Measurements from ENCODE around the gene SPEF1.

SPEF1 gene

DNA sequence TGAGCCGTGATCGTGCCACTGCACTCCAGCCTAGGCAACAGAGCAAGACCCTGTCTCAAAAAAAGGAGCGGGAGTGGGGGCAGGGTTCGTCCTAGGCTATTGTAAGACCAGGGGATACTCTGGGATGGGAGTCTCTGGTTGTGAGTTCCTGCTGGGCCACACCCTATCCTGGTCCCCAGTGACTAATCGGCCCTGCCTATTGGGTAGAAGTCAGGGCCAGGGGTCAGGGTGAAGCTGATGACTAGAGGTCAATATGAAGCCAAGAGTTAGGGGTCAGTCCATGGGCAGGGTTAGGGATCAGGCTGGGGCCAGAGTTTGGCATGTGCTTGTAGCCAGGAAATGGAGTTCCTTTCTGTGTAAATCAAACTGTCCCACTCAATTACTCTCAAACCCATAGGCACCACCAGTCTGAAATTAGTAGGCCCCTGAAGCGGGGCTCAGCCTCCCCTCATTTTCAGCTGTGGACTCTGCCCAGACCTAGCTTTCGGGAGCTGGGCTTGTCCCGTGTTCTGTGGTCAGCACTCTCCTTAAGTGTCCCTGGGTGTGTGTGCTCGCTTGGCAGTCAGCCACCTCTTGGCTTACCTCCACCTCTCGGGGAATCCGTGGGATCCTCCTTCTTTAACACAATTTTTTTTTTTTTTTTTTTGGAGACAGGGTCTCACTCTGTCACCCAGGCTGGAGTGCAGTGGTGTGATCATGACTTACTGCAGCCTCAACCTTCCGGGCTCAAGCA, 47.0 kb downstream of the SPEF1 start:
- H3K4me3 ChIP-seq (replicated peaks in 1 of 2; ENCODE audit: low read depth in 2 of 2, low read length in 2 of 2), result no peak overlapping the region
- DNase-seq (ENCODE audit: low read depth in 2 of 2), result no peak
- TF ChIP-seq, protein P1, sequence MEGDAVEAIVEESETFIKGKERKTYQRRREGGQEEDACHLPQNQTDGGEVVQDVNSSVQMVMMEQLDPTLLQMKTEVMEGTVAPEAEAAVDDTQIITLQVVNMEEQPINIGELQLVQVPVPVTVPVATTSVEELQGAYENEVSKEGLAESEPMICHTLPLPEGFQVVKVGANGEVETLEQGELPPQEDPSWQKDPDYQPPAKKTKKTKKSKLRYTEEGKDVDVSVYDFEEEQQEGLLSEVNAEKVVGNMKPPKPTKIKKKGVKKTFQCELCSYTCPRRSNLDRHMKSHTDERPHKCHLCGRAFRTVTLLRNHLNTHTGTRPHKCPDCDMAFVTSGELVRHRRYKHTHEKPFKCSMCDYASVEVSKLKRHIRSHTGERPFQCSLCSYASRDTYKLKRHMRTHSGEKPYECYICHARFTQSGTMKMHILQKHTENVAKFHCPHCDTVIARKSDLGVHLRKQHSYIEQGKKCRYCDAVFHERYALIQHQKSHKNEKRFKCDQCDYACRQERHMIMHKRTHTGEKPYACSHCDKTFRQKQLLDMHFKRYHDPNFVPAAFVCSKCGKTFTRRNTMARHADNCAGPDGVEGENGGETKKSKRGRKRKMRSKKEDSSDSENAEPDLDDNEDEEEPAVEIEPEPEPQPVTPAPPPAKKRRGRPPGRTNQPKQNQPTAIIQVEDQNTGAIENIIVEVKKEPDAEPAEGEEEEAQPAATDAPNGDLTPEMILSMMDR (IDR thresholded peaks at IDR 0.05; ENCODE audit: low read depth, low read length), result no peak

DNA sequence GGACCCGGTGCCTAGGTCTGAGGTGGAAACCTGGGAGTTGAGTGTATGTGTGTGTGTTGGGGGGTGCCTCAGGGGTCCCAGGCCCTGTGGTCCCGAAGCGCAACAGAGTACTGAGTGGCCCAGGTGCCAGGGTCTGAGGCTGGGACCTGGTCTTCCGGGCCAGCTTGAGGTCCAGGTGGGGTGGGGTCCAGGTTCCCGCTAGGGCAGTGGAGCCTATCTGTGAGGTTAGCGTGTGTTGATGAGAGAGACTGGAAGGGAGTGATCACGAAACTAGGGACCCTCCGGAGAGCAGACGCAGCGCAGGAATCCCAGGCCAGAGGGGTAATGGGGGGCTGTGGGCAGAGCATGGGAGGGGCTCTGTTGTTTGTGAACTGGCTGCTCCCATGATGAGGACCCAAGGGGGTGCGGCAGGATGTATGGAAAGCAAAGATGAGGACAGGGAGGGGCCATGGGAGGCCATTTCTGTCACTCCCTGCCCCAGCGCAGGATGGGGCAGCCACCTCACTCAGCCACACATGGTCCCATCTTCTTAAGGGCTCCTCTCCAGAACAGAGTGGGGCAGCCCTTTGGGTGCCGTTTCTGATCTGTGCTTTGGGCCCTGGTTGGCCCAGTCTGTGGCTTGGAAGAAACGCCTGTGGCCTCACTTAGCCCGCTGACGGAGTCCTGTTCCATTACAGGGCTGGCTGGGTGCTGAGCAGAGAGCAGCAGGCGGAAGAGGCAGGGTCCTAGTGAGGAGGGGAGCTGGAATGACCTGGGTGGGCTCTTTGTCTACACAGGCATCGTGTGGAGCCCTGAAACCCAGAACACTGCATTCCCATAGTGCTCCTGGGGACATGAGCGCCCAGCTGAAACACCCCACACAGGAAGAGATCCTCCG, 47.9 kb downstream of the SPEF1 start:
- H3K4me3 ChIP-seq (replicated peaks in 1 of 2; ENCODE audit: low read depth in 2 of 2, low read length in 2 of 2), result no peak overlapping the region
- TF ChIP-seq, protein P1 (IDR thresholded peaks at IDR 0.05; ENCODE audit: low read depth, low read length), result no peak
- DNase-seq (ENCODE audit: low read depth in 2 of 2), result no peak

DNA sequence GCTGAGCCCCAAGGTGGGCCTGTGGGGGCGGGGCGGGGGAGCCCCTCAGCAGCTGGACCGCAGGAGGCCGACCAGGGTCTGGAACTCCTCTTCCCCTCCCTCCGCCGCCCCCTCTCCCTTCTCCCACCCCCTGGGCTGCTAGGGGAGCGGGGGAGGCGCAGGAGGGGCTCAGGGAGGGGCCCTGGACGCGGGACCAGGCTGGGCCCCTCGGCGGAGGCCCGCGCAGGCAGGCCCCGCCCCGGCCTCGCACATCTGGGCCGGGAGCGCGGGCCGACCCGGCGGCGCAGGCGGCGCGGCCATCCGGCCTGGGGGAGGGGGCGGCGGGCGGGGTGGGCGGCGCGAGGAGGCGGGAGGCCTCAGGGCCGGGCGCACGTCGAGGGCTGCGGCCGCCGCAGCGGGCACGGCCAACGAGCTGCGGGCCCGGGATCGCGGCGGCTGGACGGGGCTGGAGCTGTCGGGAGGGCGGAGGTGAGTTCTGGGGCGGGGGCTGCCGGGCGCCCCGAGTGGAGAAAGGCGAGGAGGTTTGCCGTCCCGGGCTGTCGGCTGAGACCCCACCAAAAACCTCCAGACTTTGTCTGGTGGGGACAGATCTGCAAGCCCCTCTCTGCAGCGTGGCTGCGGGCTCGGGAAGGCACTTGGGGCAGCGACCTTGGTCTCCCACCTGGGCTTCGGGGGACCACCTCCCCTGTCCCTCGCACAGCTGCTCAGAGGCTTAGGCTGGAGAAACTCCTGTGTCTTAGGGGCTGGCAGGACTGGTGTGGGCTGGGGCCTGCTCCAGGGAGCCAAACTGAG, 48.7 kb downstream of the SPEF1 start, which contains the start of gene HSPA12B:
HSPA12B (plus strand) TSS at position 359 of the 792 bp plus-strand sequence. CDS start 5,990 bp downstream, outside the sequence.
- peak within 1 kb of the TSS in 1 of 2 donors; percentile 8 for H3K4me3 ChIP-seq (replicated peaks in 1 of 2; ENCODE audit: low read depth in 2 of 2, low read length in 2 of 2)
- no peak for DNase-seq (ENCODE audit: low read depth in 2 of 2)
- TF ChIP-seq, protein P1 (IDR thresholded peaks at IDR 0.05; ENCODE audit: low read depth, low read length), result no peak

DNA sequence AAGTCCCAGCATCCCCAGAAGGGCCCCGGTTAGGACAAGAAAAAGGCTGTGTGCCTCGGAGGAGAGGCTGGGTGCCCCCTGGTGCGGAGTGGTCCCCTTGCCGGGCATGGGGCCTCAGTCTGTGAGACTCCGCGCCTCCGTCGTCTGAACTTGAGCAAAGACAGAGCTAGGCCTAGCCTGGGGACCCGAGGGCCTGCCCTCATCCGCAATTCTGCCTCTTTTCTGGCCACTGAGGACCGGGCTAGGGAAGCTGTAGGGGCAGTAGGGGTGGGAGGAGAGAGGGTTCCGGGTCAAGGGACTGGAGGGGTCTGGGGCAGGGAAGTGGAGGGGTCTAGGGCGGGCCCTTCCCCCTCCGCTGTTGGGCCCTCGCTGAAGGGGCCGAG, 49.3 kb downstream of the SPEF1 start:
- TF ChIP-seq, protein P1 (IDR thresholded peaks at IDR 0.05; ENCODE audit: low read depth, low read length), result no peak
- no peak overlapping the region for H3K4me3 ChIP-seq (replicated peaks in 1 of 2; ENCODE audit: low read depth in 2 of 2, low read length in 2 of 2)
- DNase-seq (ENCODE audit: low read depth in 2 of 2), result no peak

DNA sequence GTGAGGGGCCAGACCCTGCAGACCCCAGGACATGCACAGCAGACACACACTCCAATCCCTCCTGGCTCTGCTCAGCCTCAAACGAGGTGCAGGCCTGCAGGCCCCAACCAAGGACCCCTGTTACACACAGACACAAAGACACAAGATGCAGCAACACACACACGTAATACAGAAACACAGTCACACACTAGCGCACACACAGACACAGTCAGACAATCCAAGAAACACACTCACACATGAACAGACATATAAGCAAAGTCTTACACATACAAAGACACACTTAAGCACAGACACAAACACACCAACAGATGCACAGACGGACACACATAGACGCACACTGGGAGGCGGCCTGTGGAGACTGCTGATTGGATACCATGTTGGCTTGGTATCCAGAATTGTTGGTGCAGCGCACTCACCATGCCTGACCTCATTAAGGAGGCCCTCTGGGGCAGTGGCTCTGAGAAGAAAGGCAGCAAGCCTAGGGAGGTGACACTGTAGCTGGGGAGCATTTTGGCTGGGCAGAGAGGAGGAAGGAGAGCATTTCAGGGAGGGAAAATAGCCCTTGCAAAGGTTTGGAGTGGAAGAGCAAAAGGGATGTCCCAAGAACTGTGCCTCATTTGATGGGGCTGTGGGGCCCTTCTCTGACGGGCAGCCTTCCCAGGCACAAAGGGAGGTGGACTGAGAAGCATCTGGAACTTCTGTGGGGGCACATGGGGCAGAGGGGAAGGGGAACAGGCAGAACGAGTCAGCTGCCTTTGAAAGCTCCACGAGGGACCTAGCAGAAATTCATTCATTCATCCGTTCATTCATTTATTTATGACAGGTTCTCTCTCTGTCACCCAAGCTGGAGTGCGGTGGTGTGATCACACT, 50.2 kb downstream of the SPEF1 start:
- no peak for DNase-seq (ENCODE audit: low read depth in 2 of 2)
- H3K4me3 ChIP-seq (replicated peaks in 1 of 2; ENCODE audit: low read depth in 2 of 2, low read length in 2 of 2), result no peak overlapping the region
- TF ChIP-seq, protein P1 (IDR thresholded peaks at IDR 0.05; ENCODE audit: low read depth, low read length), result no peak

Data from cardiac fibroblast (primary cell).